NCI-H82 treated with DMSO at 0.1 percent for 48 hours (cell line): Measurements from ENCODE around the gene ZNF609.
A peak's percentile ranks its signal among the peaks of the same experiment; 100 is the strongest.

ENCODE experiments used
- DNase-seq: peaks from one replicate; lab custom pipeline; 2025; ENCODE audit not compliant: unreplicated experiment; lab: John Stamatoyannopoulos, UW

The ZNF609 gene

DNA sequence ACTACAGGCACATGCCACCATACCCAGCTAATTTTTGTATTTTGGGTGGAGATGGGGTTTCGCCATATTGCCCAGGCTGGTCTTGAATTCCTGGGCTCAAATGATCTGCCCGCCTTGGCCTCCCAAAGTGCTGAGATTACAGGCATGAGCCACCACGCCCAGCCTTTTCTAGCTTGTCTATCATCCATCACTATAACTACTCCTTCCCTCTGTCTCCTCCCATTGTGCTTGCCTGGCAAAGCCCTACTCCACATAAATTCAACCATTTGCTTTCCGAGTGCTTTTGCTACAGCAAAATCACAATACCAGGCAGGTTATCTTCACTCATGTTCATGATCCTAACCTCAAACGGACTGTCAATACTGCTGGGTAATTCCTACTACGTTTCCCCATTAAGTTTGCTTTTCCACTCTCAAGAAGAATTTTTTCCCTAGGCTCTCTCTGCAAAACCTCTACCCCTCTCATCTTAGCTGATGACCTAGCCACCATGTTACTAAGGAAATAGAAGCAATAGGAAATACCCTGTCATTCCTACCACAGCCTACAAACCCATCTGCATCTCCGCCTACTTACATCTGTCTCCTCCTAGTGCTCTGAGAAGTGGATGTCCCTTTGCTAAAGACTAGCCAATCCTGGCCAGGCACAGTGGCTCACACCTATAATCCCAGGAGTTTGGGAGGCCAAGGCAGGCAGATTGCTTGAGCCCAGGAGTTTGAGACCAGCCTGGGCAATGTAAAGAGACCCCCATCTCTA lies 250.5 kb downstream of the ZNF609 start:
- no peak for DNase-seq

DNA sequence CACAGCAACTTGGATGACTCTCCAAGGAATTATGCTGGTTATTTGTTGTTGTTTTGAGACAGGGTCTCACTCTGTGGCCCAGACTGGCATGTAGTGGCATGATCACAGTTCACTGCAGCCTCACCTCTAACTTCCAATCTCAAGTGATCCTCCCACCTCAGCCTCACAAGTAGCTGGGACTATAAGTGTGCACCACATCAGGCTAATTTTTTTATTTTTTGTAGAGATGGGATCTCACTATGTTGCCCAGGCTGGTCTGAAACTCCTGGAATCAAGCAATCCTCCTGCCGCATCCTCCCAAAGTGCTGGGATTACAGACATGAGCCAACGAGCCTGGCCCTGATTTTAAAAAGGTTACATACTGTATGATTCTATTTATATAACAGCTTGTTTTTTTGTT lies 252.0 kb downstream of the ZNF609 start:
- DNase-seq = no peak

DNA sequence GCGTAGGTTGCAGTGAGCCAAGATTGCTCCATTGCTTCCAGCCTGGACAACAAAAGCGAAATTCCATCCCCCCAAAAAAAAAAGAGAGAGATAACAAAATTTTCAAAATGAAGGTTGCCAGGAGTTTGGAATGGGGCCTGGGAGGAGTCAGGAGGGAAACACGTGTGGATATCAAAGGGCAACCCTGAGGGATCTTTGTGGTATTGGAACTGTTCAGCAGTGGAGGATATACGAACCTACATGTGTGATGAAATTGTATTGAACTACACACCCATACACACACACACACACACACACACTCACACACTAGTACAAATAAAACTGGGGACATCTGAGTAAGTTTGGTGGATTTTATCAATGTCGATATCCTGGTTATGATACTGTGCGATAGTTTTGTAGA lies 253.2 kb downstream of the ZNF609 start:
- no peak for DNase-seq

DNA sequence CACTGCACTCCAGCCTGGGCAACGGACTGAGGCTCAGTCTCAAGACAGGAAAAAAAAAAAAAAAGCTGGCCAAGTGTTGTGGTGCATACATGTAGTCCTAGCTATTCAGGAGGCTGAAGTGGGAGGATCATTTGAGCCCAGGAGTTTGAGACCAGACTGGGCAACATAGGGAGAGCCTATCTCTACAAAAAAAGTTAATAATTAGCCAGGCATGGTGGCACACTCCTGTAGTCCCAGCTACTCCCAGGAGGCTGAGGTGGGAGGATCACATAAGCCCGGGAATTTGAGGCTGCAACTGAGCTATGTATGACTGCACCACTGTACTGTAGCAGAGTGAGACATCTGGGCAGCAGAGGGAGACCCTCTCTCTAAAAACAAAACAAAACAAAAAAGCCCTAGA lies 256.1 kb downstream of the ZNF609 start:
- no peak for DNase-seq

DNA sequence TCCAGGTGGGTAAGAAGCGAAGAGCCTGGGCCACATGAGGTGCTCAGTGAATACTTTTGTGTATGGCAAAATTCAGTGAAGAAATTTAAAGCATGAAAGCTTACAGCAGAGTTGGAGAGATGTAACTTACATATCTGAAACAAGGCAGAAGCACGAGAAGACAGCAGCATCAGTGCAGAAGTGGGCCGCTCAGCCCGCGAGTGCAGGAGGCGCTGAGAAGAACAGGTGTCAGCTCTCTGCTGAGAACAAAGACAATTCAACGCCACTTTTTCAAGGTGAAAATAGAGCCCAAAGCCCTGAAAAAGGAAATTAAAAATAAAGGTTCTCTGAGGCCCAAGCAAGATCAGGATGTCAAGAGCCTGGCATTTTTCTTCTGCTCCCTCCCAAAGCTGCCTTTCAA lies 256.8 kb downstream of the ZNF609 start:
- DNase-seq = no peak

DNA sequence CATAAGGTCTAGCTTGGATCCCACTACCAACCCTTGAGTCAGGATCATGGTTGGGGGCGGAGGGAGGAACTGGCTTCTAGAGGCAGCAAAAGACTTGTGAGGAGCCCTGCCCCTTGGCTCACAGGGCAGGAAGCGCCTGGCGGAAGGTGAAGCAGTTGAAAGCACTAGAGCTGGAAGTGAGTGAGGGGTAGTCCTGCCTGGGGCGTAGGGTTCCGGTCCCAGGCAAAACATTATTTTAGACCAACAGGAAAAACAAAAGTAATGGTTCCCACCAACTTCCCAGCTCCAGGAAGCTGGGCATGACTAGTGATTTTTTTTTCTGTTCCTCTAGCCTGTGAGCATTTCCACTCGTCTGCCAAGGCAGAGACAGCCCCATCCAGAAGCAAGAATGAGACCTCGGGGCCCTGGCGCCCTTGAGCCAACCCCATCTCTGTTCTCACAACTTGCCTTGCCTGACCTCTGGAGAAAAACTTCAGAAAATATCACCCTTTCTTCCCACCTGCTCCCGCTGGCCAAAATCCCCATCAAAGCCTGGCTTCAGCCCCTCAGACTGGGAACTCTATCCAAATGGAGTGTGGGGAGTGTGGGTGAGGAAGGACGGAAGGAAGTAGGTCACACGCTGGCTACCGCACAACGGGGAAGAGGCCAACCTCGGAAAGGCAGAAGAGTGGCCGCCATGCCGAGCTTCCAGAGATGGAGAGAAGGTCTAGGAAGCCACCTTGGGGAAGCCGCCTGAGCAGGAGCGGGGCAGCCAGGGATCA lies 257.5 kb downstream of the ZNF609 start:
- no peak for DNase-seq

DNA sequence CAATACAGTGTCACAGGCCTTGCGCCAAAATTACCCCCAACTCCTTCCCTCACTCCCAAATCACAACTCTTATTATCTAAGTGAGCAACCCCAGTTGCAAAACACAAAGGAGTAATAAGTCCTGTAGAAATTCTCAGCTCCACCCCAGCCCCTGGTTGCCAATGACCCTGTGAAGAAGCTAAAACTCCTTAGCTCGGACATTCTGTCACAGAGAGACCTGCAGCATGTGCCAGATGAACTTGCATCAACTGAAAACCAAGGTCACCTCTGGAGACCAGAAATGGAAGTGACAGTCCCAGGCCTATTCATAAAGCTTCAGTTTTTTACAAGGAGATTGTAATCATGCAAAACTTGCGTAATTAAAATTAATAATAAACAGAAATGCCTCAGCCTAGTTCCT lies 259.8 kb downstream of the ZNF609 start:
- DNase-seq = no peak

DNA sequence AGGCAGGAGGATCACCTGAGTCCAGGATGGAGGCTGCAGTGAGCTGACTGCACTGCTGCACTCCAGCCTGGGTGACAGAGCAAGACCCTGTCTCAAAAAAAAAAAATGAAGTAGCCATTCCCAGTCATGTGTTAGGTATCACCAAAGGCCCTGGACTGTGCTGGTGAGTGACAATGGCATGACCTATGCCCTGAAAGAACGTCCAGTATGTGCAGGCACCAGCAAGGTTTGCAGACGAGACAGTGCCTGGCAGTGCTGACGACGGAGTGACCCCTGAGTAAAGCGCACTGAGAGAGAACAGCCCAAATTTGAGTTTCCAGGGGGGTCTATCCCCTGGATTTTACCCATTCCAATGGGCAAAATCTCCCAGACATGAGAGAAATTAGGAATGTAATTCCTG lies 269.8 kb downstream of the ZNF609 start:
- DNase-seq = no peak

DNA sequence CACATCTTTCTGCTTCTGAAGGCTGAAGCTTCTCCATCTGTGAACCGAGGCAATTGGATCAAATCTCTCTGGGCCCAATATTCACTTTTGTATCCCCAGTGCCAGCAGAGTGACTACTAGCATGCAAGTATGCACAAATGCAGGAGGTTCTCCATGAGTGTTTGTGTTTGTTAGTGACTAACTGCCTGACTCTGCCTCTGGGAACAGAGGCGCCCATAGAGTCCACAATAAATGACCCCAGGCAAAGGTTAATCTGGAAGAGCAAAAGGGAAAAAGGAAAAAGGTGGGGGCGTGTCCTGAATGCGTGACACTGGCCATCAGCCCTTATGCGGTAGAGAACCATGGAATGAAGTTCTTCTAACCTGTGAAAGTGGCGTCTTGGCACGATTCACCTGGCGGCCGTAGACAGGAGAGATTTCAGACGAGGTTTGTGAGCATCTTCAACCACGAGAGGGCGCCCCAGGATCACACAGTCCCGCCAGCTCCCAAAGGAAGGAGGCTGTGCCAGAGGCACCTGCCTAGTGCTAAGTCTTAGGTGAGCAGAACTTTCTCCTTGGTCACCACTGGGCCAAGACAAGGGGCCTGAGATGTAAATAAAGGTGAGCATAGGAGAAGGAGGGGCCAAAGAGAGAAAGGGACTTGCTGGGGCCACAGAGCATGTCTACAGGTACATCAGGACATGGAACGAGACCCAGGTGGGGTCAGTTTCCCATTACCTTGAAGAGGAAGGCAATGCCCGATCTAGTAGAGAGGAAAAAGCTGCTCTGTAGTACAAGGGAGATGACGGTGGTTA lies 270.8 kb downstream of the ZNF609 start:
- peak; percentile 77 for DNase-seq

DNA sequence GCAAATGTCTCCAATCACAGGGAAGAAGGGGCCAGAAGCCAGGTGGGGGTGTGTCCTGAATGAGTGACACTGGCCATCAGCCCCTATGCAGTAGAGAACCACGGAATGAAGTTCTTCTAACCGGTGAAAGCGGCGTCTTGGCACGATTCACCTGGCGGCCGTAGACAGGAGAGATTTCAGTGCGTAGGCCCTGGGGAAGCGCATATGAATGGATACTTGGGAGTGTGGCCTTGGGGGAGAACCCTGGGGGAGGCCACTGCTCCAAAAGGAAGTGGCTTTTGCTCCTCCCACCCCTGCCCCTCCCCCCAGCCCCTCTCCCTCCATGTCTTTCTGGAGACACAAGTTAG lies 271.4 kb downstream of the ZNF609 start:
- DNase-seq = no peak

DNA sequence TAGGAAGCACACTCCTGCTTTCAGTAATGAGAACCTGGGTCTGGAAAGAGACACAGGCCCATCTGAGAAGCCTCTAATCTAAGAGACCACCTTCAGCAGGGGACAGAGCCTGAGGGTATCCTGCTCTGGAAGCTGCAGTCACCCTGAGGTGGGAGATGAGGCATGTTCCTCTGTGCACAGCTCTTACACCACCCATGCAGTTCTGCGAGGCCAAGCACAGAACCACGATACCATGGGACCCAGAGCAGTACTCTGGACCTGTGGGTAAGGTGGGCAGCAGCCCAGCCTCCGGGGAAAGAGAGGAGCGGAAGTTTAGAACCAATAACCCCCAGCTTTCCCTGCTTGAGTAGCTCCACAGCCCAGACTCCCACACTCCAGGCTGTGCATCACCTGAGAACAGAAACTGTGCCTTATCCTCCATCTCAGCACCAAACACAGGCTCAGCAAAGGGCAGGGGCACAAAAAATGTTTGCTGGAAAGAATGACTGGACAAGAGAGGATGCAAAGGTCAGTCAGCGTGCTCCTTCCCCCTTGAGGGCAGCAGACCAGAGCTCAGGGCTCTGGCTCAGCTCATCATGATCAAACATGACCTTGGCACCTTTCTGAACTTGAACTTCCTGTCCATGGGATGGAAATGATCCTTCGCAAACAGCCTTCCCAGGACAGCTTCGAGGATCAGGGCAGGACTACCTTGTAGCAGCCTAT lies 271.9 kb downstream of the ZNF609 start:
- DNase-seq = no peak
